Esophagus muscularis mucosa (tissue), 4 donors: ENCODE data around the gene TNFRSF6B. TPM values are rescaled to one million over a fixed set of nuclear protein-coding genes. Genes with fewer than 3 reads are reported as not detected.

Experiments
- DNase-seq: peaks from one replicate; pipeline ENCODE4 v3.0.0-alpha.2; 2017; ENCODE audit errors: extremely low spot score
- H3K27ac ChIP-seq, 4 donors: fragments of 200-600 bp; sonication (generic); replicated peaks in 1 of 4; 1 replicate in 3 of 4; 2 replicates in 1 of 4; pipeline ENCODE4 v1.5.1; 2016 to 2019; ENCODE audit warnings: mild to moderate bottlenecking in 1 of 4
- H3K27me3 ChIP-seq, 4 donors: fragments of 200-600 bp; sonication (generic); one replicate each; pipeline versions ENCODE4 v1.5.1 to v1.6.0; 2016 to 2019
- H3K36me3 ChIP-seq, 4 donors: fragments of 200-600 bp; sonication (generic); one replicate each; pipeline ENCODE4 v1.5.1; 2016 to 2019
- H3K4me1 ChIP-seq, 4 donors: fragments of 200-600 bp; sonication (generic); one replicate each; pipeline ENCODE4 v1.5.1; 2016 to 2019
- H3K4me3 ChIP-seq, 4 donors: fragments of 200-600 bp; sonication (generic); 1 replicate in 2 of 4; 2 replicates in 2 of 4; pipeline ENCODE4 v1.5.1; 2016 to 2019; ENCODE audit warnings: mild to moderate bottlenecking in 4 of 4, moderate library complexity in 1 of 4
- H3K9me3 ChIP-seq, 4 donors: fragments of 200-600 bp; sonication (generic); 1 replicate in 3 of 4; 2 replicates in 1 of 4; pipeline ENCODE4 v1.5.1; 2016 to 2019
- EP300 ChIP-seq: sonication (generic); formaldehyde crosslinking; IDR thresholded peaks from one replicate; pipeline ENCODE4 v1.6.1; 2017; ENCODE audit warnings: antibody characterized with exemption
- POLR2A ChIP-seq: fragments of 450-650 bp; IDR thresholded peaks from one replicate; pipeline ENCODE4 v1.6.1; 2017; ENCODE audit warnings: antibody characterized with exemption, moderate library complexity, mild to moderate bottlenecking, low read depth
- POLR2AphosphoS5 ChIP-seq, 2 donors: sonication (generic); formaldehyde crosslinking; IDR thresholded peaks; one replicate each; pipeline ENCODE4 v1.6.1; 2017; ENCODE audit warnings: antibody characterized with exemption in 2 of 2
- WGBS: methylation state at CpG from one replicate; pipeline ENCODE4 v1.1.5; 2018; 5-methylcytosine and 5-hydroxymethylcytosine counted together
- intact Hi-C: fragments of 100-400 bp; cut with DNase I; formaldehyde crosslinking; loops from one replicate; pipeline ENCODE4 v1.15.1; 2023
- small RNA-seq, 3 donors: library from RNA; depleted of rRNA; stranded (forward); fragments of <200 nt; gene quantifications; one replicate each; pipeline ENCODE3, GENCODE V24; 2016
- total RNA-seq, 4 donors: library from RNA; depleted of rRNA; stranded (reverse); fragments of >200 nt; gene quantifications; one replicate each; pipeline versions ENCODE4 v1.1.0 to v1.2.1, GENCODE V29; 2016
- TF ChIP-seq, protein P1 (sequence below), 3 experiments: fragments of 200-600 bp in 2 of 3; fragments of 450-650 bp in 1 of 3; sonication (generic) in 2 of 3; IDR thresholded peaks; one replicate each; pipeline ENCODE4 v1.5.1; 2017 to 2019; ENCODE audit warnings: antibody characterized with exemption in 3 of 3, mild to moderate bottlenecking in 2 of 3, moderate library complexity in 1 of 3

Gene TNFRSF6B
- total RNA-seq, 4 donors from 2014 or later, result 5.0 to 67.8 (median 26.5) TPM

DNA sequence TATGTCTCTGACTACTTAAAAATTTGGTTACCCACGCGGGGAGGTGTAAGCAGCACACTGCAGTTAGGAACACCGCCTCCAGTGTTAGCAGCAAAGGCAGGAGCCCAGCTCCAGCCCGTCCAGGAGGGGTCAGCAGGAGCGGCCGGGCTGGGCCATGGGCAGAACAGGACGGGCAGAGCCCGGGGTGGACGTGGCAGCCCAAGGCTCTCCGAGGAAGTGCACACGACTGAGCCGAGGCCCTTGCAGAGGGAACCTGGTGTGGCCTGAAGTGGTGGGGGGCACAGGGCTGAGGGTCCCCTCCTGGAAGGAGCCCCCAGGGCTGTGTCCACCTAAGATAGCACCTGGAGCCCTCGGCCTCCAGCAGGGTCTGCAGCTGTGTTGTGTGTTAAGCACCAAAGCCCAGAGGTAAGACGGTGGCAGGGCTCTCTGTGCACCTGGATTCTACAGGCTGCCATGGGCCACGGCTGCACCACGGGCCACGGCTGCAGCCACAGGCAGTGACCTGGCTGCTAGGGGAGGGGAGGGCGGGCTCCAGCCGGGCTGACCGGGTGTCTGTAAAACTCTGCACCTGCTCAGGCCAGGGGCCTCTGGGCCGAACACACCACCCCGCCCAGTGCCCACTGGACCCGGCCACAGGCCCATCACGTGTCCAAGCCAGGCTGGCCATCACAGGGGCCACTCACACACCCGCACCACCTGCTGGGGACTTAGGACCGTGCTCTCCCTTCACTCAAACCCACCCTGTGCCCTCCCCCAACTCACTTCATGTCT lies 49.7 kb downstream of the TNFRSF6B start:
- peaks cover 12 to 84% (median 51%) of the 10 kb centered on the region in 4 donors for H3K36me3 ChIP-seq
- DNase-seq, result no peak
- H3K9me3 ChIP-seq, result no peaks in the 10 kb centered on the region
- peaks cover 15 to 22% (median 18%) of the 10 kb centered on the region in 4 donors for H3K4me1 ChIP-seq
- intact Hi-C loops, result no loop called here
- no peak overlapping the region for H3K4me3 ChIP-seq
- WGBS, result 88% methylated on average over 16 of the region's 26 CpGs
- no peak for TF ChIP-seq EP300
- no peak for TF ChIP-seq POLR2AphosphoS5 (IDR thresholded peaks at IDR 0.05)
- TF ChIP-seq, protein P1, sequence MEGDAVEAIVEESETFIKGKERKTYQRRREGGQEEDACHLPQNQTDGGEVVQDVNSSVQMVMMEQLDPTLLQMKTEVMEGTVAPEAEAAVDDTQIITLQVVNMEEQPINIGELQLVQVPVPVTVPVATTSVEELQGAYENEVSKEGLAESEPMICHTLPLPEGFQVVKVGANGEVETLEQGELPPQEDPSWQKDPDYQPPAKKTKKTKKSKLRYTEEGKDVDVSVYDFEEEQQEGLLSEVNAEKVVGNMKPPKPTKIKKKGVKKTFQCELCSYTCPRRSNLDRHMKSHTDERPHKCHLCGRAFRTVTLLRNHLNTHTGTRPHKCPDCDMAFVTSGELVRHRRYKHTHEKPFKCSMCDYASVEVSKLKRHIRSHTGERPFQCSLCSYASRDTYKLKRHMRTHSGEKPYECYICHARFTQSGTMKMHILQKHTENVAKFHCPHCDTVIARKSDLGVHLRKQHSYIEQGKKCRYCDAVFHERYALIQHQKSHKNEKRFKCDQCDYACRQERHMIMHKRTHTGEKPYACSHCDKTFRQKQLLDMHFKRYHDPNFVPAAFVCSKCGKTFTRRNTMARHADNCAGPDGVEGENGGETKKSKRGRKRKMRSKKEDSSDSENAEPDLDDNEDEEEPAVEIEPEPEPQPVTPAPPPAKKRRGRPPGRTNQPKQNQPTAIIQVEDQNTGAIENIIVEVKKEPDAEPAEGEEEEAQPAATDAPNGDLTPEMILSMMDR (IDR thresholded peaks at IDR 0.05), result no peak
- TF ChIP-seq POLR2A, result no peak
- H3K27me3 ChIP-seq, result no peaks in the 10 kb centered on the region
- H3K27ac ChIP-seq, result no peak overlapping the region

DNA sequence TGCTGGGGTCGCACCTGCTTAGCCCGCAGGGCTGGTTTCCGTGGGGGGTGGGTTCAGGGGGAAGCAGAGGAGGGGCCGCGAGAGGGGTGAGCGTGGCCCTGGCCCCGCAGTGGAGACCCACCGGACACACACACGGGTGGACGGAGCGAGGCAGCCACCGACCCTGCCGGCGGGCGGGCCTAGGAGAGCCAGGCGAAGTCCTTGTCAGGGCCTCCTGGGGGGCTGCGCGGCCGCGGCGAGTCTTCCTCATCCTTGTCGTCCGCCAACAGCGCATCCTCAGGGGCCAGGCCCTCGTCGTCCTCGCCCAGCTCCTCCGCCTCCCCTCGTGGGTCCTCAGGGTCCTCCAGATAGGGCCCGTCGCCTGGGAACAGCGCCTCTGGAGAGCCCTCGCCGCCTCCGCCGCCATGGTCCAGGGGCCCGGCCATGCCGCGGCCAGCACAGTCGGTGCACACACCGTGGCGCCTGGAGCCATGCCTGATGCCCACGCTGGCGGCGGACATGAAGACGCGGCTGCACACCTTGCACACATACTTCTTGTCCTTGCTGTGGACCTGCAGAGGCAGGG lies 50.4 kb downstream of the TNFRSF6B start:
- H3K4me3 ChIP-seq, result no peak overlapping the region
- H3K27ac ChIP-seq, result no peak overlapping the region
- intact Hi-C loops, result no loop called here
- DNase-seq, result no peak
- no peaks in the 10 kb centered on the region for H3K9me3 ChIP-seq
- peaks cover 12 to 85% (median 47%) of the 10 kb centered on the region in 4 donors for H3K36me3 ChIP-seq
- no peaks in the 10 kb centered on the region for H3K27me3 ChIP-seq
- 93% methylated on average over 42 of the region's 47 CpGs for WGBS
- H3K4me1 ChIP-seq, result peaks cover 8 to 15% (median 11%) of the 10 kb centered on the region in 4 donors
- TF ChIP-seq EP300, result no peak
- no peak for TF ChIP-seq POLR2A
- no peak for TF ChIP-seq POLR2AphosphoS5 (IDR thresholded peaks at IDR 0.05)
- TF ChIP-seq, protein P1 (IDR thresholded peaks at IDR 0.05), result no peak

DNA sequence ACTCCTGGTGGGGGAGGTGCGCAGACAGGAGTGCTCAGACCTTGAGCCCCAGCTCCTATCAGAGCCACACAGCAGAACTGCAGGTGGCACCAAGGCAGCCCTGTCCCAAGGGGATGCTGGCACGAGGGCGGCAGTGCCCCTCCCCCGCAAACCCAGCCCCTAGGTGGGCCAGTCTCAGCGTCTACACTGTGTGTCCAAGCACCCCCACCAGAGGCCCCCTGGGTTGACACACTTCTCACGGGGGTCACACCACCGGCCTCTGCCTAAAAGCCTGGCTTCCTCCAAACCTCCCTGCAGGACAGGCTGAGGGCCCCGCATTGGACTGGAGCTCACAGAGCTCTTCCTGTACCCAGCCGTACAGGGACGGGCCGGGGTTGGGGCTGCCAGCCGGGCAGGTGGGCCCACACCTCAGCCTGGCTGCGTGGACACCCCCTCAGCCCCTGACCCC lies 51.2 kb downstream of the TNFRSF6B start:
- WGBS, result 100% methylated on average over 2 of the region's 13 CpGs
- Histone ChIP-seq H3K4me1 (peaks cover 0 to 7% (median 4%) of the 10 kb centered on the region in 4 donors), H3K27ac (no peak overlapping the region), H3K36me3 (peaks cover 7 to 86% (median 45%) of the 10 kb centered on the region in 4 donors), H3K9me3 (no peaks in the 10 kb centered on the region), H3K27me3 (no peaks in the 10 kb centered on the region), H3K4me3 (no peak overlapping the region)
- DNase-seq, result no peak
- no peak for TF ChIP-seq POLR2A
- no peak for TF ChIP-seq EP300
- TF ChIP-seq POLR2AphosphoS5 (IDR thresholded peaks at IDR 0.05), result no peak
- TF ChIP-seq, protein P1 (IDR thresholded peaks at IDR 0.05), result no peak
- intact Hi-C loops, result no loop called here

Small RNA genes lying within 50 kb of the gene (small RNA-seq; reads per million reads assigned to genes)
- gene LIME1 (0 reads per million in 3 donors), gene TNFRSF6B (0 reads per million in 3 donors)

Other genes with a start within 250 kb of the TNFRSF6B start
- 1 to 10 TPM in 1 of 4 donors, under 1 TPM in 2, not detected in 1; 0.11 to 1.6 (median 0.50) TPM for gene KCNQ2, start 224.0 kb upstream of the TNFRSF6B start, total RNA-seq
- 10 to 100 TPM in 1 of 4 donors, 1 to 10 TPM in 3; 1.7 to 17.8 (median 7.4) TPM for gene EEF1A2, start 197.6 kb upstream of the TNFRSF6B start, total RNA-seq
- 100 to 1,000 TPM; 150 to 291 (median 270) TPM for gene PPDPF, start 175.9 kb upstream of the TNFRSF6B start, total RNA-seq
- gene PTK6, start 159.3 kb upstream of the TNFRSF6B start, total RNA-seq, result 1 to 10 TPM in 1 of 4 donors, under 1 TPM in 3; 0.06 to 1.2 (median 0.23) TPM
- gene SRMS, start 148.9 kb upstream of the TNFRSF6B start, total RNA-seq, result not detected
- gene FNDC11, start 142.5 kb upstream of the TNFRSF6B start, total RNA-seq, result under 1 TPM; 0.23 to 0.83 (median 0.44) TPM
- gene HELZ2, start 122.4 kb upstream of the TNFRSF6B start, total RNA-seq, result 10 to 100 TPM; 19.5 to 36.9 (median 30.3) TPM
- gene GMEB2, start 69.6 kb upstream of the TNFRSF6B start, total RNA-seq, result 10 to 100 TPM; 11.1 to 19.1 (median 14.0) TPM
- gene STMN3, start 43.2 kb upstream of the TNFRSF6B start, total RNA-seq, result 10 to 100 TPM; 13.3 to 47.4 (median 28.9) TPM
- gene RTEL1, start 38.3 kb upstream of the TNFRSF6B start, total RNA-seq, result 10 to 100 TPM in 2 of 4 donors, 1 to 10 TPM in 2; 8.4 to 13.4 (median 9.6) TPM
- 10 to 100 TPM; 34.1 to 46.5 (median 44.6) TPM for gene ARFRP1, start 11.3 kb downstream of the TNFRSF6B start, total RNA-seq
- gene ZGPAT, start 11.4 kb downstream of the TNFRSF6B start, total RNA-seq, result 10 to 100 TPM; 22.5 to 38.9 (median 28.6) TPM
- gene LIME1, start 40.0 kb downstream of the TNFRSF6B start, total RNA-seq, result 10 to 100 TPM in 2 of 4 donors, 1 to 10 TPM in 2; 9.4 to 15.4 (median 10.9) TPM
- gene SLC2A4RG, start 43.1 kb downstream of the TNFRSF6B start, total RNA-seq, result 10 to 100 TPM; 41.4 to 67.1 (median 52.7) TPM
- gene ZBTB46, start 134.6 kb downstream of the TNFRSF6B start, total RNA-seq, result 10 to 100 TPM in 3 of 4 donors, 1 to 10 TPM in 1; 9.6 to 22.8 (median 13.8) TPM
- not detected for gene ABHD16B, start 164.8 kb downstream of the TNFRSF6B start, total RNA-seq
- gene TPD52L2, start 168.6 kb downstream of the TNFRSF6B start, total RNA-seq, result 100 to 1,000 TPM; 110 to 162 (median 134) TPM
- gene DNAJC5, start 198.5 kb downstream of the TNFRSF6B start, total RNA-seq, result 10 to 100 TPM; 39.5 to 64.9 (median 53.1) TPM